ENCODE measurements around the gene FARS2. TPM values are rescaled to one million over a fixed set of nuclear protein-coding genes. Genes with fewer than 3 reads are reported as not detected.

Gene FARS2
- total RNA-seq, 1 donor from 2014 or later: 11.8 TPM

- DNase-seq (ENCODE audit: low spot score): no peak
- Mint-ChIP-seq H3K4me1 (ENCODE audit: low read depth) (peaks cover 4% of the 10 kb centered on the region), H3K27ac (ENCODE audit: unreplicated experiment) (no peak overlapping the region), H3K4me3 (ENCODE audit: unreplicated experiment) (no peak overlapping the region), H3K27me3 (ENCODE audit: low read depth) (no peaks in the 10 kb centered on the region), H3K9me3 (ENCODE audit: low read depth) (no peaks in the 10 kb centered on the region), H3K36me3 (ENCODE audit: low read depth) (no peaks in the 10 kb centered on the region)
- no peak for TF ChIP-seq CTCF (IDR thresholded peaks at IDR 0.05)
These were observed 188.8 kb downstream of the FARS2 start for GRCh38 chr6:5450073-5450472.

- Mint-ChIP-seq H3K27me3 (ENCODE audit: low read depth) (no peaks in the 10 kb centered on the region), H3K36me3 (ENCODE audit: low read depth) (no peaks in the 10 kb centered on the region), H3K27ac (ENCODE audit: unreplicated experiment) (no peak overlapping the region), H3K4me3 (ENCODE audit: unreplicated experiment) (no peak overlapping the region), H3K9me3 (ENCODE audit: low read depth) (no peaks in the 10 kb centered on the region), H3K4me1 (ENCODE audit: low read depth) (peaks cover 20% of the 10 kb centered on the region)
- TF ChIP-seq CTCF (IDR thresholded peaks at IDR 0.05): no peak
- no peak for DNase-seq (ENCODE audit: low spot score)
These were observed 192.2 kb downstream of the FARS2 start for GRCh38 chr6:5453546-5453945.

- TF ChIP-seq CTCF (IDR thresholded peaks at IDR 0.05): no peak
- no peaks in the 10 kb centered on the region for H3K9me3 Mint-ChIP-seq (ENCODE audit: low read depth)
- no peaks in the 10 kb centered on the region for H3K36me3 Mint-ChIP-seq (ENCODE audit: low read depth)
- H3K27me3 Mint-ChIP-seq (ENCODE audit: low read depth): no peaks in the 10 kb centered on the region
- H3K4me1 Mint-ChIP-seq (ENCODE audit: low read depth): peaks cover 36% of the 10 kb centered on the region
- H3K27ac Mint-ChIP-seq (ENCODE audit: unreplicated experiment): no peak overlapping the region
- H3K4me3 Mint-ChIP-seq (ENCODE audit: unreplicated experiment): no peak overlapping the region
- DNase-seq (ENCODE audit: low spot score): no peak
These were observed 193.8 kb downstream of the FARS2 start for GRCh38 chr6:5455142-5455541.

- no peaks in the 10 kb centered on the region for H3K27me3 Mint-ChIP-seq (ENCODE audit: low read depth)
- no peak overlapping the region for H3K4me3 Mint-ChIP-seq (ENCODE audit: unreplicated experiment)
- H3K4me1 Mint-ChIP-seq (ENCODE audit: low read depth): peaks cover 37% of the 10 kb centered on the region
- H3K9me3 Mint-ChIP-seq (ENCODE audit: low read depth): peaks cover 6% of the 10 kb centered on the region
- peak overlapping the region; percentile 22 for H3K27ac Mint-ChIP-seq (ENCODE audit: unreplicated experiment)
- no peaks in the 10 kb centered on the region for H3K36me3 Mint-ChIP-seq (ENCODE audit: low read depth)
- DNase-seq (ENCODE audit: low spot score): no peak
- TF ChIP-seq CTCF (IDR thresholded peaks at IDR 0.05): no peak
These were observed 195.7 kb downstream of the FARS2 start for GRCh38 chr6:5457041-5457440.

GRCh38 chr6:5457983-5458683 is 196.8 kb downstream of the FARS2 start:
- Mint-ChIP-seq H3K27me3 (ENCODE audit: low read depth) (no peaks in the 10 kb centered on the region), H3K4me1 (ENCODE audit: low read depth) (peaks cover 38% of the 10 kb centered on the region)

More at GRCh38 chr6:5457983-5458683, 196.8 kb downstream of the FARS2 start:
- no peak for DNase-seq (ENCODE audit: low spot score)
- Mint-ChIP-seq H3K36me3 (ENCODE audit: low read depth) (no peaks in the 10 kb centered on the region), H3K9me3 (ENCODE audit: low read depth) (peaks cover 6% of the 10 kb centered on the region), H3K27ac (ENCODE audit: unreplicated experiment) (no peak overlapping the region), H3K4me3 (ENCODE audit: unreplicated experiment) (no peak overlapping the region)
- no peak for TF ChIP-seq CTCF (IDR thresholded peaks at IDR 0.05)

All from chondrocyte (in vitro differentiated cells).